Islet of Langerhans (tissue), 1 donor: ENCODE measurements around the gene KHDC1L.
"Not testable (repeated sequence)": the region's sequence is repeated elsewhere in the genome, so short reads cannot be mapped to it uniquely, and the experiment has no call there.

Source experiments
- FAIRE-seq: peaks from one replicate; lab custom pipeline; 2011; peaks lifted over from hg19 to GRCh38; lab: Jason Lieb, UNC

Gene KHDC1L

GRCh38 chr6:73225396-73225795, at the start of gene KHDC1L:
KHDC1L (minus strand) TSS chr6:73225496; CDS start chr6:73225408, 88 bp downstream.
- FAIRE-seq: no peak

GRCh38 chr6:73269296-73269695, 44.0 kb upstream of the KHDC1L start:
- FAIRE-seq: not testable (repeated sequence)

- not testable (repeated sequence) for FAIRE-seq
Observed at GRCh38 chr6:73268896-73269295, 43.6 kb upstream of the KHDC1L start.

DNA sequence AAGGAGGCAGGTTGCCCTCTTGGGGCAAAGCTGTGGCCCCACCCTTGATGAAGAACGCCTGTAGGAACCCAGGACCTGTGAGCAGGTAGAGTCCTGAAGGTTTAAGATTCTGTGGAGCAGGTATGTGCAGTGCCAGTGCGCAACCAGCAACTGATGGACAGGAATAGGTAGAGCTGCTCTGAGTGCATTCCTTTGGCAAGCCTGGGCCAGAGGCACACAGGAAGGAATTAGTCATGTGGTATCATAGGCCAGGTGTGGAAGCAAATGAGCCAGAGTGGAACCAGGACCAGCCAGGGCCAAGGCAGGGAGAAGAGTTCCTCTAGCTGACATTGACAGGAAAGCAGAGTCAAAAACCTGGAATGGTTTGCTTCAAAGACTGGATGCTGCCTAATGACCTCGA, 39.1 kb upstream of the KHDC1L start:
- no peak for FAIRE-seq

DNA sequence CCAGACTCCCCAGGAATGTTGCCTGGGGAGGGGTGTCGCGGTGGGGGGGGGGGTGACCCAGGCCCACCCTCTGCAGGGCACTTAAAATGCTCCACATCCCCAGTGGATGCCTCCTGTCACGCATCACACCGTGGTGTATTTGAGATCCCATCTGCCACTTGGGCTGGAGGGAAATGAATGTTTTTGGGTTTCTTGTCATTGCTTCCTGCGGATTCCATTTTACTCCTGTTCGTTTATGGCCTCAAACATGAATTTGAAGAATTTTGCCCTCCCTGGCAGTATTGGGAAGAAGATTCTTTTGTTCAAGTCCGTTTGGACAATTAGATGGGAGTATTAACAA, 38.2 kb upstream of the KHDC1L start:
- no peak for FAIRE-seq

DNA sequence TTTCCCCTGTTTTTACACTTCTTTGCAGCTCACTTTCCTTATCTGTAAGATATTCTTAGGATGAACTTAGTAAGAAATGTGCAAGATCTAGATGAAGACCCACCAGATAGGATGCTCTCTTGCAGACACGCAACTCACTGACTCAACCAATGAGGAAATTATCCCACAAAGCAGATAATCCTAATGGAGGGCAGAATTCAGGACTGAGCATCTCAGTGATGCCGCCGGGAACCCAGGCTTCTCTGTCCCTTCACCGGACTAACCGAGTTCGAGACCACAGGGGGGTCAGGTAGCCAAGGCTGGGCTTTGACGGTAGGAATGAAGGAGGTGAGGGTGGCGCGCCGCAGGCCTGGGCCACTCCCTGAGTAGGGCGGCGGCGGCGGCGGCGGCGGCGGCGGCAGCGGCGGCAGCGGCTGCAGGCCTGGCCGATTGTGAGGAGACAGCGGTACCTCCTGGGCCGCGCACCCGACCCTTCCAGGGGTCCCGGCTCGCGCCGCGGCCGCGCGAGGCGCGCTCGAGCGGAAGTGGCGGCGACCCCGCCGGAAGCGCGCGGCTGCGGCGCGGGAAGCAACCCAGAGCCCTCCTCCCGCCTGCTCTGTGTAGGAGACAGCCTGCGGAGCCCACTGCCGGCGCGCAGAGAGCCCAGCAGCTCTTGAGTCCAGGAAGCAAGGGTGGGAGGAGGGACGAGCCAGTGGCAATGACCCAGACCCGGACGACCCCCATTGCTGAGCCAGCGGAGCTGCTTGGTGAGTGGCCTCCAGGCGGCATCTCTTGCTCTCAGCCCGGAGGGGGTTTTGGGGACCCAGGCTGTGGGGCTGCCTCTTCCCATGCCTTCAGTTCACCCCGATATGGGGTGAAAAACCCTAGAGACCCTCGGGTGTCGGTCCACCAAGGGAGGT, 37.6 kb upstream of the KHDC1L start, which contains the start of gene KHDC1:
TSS of gene KHDC1 (minus strand) at position 526 of the 899 bp plus-strand sequence. CDS start 20,679 bp downstream, outside the sequence.
- no peak for FAIRE-seq

DNA sequence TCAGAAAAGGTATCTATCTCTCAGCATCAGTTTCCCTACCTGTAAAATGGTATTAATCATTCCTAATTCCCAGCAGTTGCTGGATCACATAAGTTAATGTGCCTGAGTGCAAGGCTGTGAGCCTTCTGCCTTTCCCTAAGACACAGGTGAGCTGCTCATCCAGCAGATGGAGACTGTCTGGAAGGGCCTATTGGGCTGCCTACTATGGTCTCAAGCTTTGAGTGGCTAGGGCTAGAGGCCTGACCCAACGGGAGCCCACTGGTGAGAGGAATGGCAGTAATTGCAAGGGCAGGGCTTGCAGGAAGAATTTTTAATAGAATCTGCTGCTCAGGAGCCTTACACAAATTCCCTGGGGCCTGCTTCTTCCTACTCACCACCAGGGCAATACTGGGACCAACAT, 33.4 kb upstream of the KHDC1L start:
- FAIRE-seq: no peak

DNA sequence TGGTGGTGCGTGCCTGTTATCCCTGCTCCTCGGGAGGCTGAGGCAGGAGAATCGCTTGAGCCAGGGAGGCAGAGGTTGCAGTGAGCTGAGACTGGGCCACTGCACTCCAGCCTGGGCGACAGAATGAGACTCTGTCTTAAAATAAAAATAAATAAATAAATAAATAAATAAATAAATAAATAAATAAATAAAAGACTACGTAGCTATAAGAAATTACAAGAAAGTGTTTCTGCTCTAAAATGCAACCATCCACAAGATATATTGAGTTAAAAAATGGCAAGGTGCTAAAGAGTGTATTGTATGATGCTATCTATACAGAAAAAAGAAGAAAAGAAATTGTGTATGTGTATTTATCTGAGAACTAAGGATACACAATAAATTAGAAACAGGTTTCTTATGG, 29.0 kb upstream of the KHDC1L start:
- FAIRE-seq: not testable (repeated sequence)

DNA sequence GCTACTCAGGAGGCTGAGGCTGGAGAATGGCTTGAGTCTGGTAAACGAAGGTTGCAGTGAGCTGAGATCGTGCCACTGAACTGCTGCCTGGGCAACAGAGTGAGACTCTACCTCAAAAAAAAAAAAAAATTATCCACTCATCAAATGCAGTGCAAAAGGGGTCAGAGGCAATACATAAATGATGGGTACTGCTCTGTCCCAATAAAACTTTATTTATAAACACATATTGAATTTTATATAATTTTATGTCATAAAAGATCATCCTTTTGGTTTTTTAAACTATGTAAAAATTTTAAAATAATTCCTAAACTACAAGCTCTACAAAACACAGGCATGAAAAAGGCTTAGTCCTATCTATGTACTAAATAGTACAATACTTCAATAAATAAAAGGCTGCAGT, 27.4 kb upstream of the KHDC1L start:
- FAIRE-seq: no peak

DNA sequence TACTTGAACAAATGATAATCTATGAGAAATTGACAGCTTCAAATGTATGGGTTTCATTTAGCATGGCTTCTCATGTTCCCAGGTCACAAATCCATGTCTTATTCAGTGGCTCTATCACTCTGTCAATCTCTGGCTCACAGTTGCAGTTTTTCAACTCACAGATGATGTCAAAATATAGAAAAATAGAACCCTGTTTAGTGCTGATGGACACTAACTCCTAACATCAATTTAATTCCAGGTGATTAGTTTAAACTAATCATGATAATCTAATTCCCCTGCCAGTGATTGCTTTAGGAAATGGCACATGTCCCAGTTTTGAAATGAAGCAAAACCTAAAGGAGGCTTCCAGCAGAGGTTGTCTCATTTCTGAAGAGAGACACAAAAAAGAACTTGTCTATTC, 24.7 kb upstream of the KHDC1L start:
- no peak for FAIRE-seq

DNA sequence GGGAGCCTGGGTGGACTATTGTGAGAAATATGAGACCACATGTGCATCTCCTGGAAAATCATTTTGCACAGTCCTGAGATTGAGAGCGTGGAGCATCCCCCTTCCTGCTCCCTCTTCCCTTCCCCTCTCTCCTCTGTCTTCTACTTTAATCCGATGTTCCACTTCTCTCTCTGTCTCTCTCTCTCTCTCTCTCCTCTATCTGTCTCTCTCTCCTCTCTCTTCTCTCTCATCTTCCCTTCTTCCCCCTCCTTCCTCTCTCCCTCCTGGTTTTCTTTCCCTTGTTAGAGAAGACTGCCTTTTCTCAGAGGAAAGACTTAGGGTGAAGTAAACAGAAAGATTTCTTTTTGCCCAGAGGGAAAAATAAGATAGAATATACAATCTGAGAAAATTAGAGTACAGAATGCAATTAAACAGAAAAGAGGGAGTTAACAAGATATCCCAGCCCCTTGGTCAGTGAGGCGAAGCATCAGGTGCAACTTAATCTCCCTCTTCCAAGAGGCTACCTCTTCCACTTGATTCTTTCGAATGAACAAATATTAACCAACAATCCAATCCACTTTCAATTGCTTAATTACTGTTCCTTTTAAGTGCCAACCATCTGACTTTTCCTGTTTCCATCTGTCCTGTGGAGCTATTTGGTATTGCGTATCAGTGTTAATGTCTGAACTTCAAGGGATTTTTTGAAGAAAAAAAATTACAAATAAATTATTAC, 23.1 kb upstream of the KHDC1L start:
- no peak for FAIRE-seq

- FAIRE-seq: no peak
Observed at GRCh38 chr6:73242001-73242400, 16.7 kb upstream of the KHDC1L start.

- FAIRE-seq: no peak
Observed at GRCh38 chr6:73240730-73241129, 15.4 kb upstream of the KHDC1L start.

GRCh38 chr6:73236144-73236750, 11.0 kb upstream of the KHDC1L start:
- no peak for FAIRE-seq

GRCh38 chr6:73234733-73235132, 9.4 kb upstream of the KHDC1L start:
- FAIRE-seq: no peak

DNA sequence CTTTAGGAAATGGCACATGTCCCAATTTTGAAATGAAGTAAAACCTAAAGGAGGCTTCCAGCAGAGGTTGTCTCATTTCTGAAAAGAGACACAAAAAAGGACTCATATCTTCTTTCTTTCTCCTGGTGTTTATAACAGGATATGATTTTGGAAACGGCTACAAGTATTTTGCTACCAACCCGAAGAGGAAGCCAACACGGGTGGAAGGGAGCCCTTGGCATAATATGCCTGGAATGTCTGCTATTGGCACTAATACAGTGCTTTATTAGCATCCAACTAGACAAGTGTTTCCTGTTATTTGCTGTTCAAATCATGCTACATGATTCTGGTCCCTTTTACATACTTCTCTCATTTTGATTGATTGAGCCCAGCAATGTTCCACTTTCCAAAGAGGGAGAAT, 8.7 kb upstream of the KHDC1L start:
- not testable (repeated sequence) for FAIRE-seq

GRCh38 chr6:73233048-73233447, 7.8 kb upstream of the KHDC1L start:
- no peak for FAIRE-seq

- no peak for FAIRE-seq
Observed at GRCh38 chr6:73231986-73232391, 6.7 kb upstream of the KHDC1L start.

DNA sequence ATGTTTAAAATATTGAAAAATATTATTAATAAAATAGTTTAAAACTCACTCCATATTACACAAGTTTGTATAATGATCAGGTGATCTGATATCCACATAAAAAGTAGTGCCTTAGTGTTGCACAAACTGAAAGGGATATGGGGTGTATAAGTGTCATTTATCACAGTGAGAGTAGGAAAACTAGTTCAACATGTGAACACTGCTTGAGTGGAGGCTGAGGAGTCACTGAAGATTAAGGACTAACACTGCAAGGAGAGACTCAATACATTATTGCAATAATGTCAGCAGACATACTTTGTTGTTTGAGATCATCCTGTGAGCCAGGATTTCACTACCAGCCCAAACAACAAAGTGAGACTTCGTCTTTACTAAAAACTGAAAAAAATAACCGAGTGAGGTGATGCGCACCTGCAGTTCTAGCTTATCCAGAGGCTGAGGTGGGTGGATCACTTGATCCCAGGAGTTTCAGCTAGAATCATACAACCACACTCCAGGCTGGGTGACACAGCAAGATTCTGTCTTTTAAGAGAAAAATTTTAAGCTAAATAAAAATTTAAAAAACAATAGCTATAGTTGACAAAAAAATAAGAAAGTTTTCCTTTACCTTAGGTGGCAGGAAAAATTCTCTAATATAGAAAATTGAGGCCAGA, 2.4 kb upstream of the KHDC1L start:
- no peak for FAIRE-seq

DNA sequence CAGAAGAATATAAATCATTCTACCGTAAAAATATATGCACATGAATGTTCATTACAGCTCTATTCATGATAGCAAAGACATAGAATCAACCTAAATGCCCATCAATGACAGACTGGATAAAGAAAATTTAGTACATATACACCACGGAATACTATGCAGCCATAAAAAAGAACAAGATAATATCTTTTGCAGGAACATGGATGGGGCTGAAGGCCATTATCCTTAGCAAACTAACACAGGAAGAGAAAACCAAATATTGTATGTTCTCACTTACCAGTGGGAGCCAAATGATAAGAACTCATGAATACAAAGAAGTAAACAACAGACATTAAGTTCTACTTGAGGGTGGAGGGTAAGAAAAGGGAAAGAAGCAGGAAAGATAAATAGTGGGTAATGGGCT, 8.4 kb downstream of the KHDC1L start:
- no peak for FAIRE-seq

- no peak for FAIRE-seq
Observed at GRCh38 chr6:73209117-73209516, 16.2 kb downstream of the KHDC1L start.

GRCh38 chr6:73207221-73207837, 18.0 kb downstream of the KHDC1L start:
- no peak for FAIRE-seq
